MM.1S (cell line): ENCODE results near the gene CERS3.

Experiments
- CTCF ChIP-seq: fragments of 300-600 bp; sonication (generic); IDR thresholded peaks from 2 replicates; pipeline ENCODE4 v1.5.1; 2016; ENCODE audit warnings: antibody characterized with exemption, low read length, mixed read lengths
- EZH2 ChIP-seq: fragments of 300-600 bp; sonication (generic); optimal IDR thresholded peaks from 2 replicates; pipeline ENCODE3; 2017; ENCODE audit warnings: low read depth, mild to moderate bottlenecking, antibody characterized with exemption, low read length, mixed read lengths

GRCh38 chr15:100524326-100524725 lies 4.4 kb downstream of the CERS3 start:
- TF ChIP-seq CTCF (no peak), EZH2 (no peak)
